GM18517 (cell line): ENCODE measurements around the gene SUV39H2.
"Not testable (repeated sequence)": the region's sequence is repeated elsewhere in the genome, so short reads cannot be mapped to it uniquely, and the experiment has no call there.

Source experiments
- ATAC-seq: cut with Tn5 transposase; IDR thresholded peaks from one replicate; pipeline ENCODE4 v1.9.1; 2021; ENCODE audit warnings: mild to moderate bottlenecking, moderate library complexity; ENCODE audit not compliant: unreplicated experiment

The SUV39H2 gene

DNA sequence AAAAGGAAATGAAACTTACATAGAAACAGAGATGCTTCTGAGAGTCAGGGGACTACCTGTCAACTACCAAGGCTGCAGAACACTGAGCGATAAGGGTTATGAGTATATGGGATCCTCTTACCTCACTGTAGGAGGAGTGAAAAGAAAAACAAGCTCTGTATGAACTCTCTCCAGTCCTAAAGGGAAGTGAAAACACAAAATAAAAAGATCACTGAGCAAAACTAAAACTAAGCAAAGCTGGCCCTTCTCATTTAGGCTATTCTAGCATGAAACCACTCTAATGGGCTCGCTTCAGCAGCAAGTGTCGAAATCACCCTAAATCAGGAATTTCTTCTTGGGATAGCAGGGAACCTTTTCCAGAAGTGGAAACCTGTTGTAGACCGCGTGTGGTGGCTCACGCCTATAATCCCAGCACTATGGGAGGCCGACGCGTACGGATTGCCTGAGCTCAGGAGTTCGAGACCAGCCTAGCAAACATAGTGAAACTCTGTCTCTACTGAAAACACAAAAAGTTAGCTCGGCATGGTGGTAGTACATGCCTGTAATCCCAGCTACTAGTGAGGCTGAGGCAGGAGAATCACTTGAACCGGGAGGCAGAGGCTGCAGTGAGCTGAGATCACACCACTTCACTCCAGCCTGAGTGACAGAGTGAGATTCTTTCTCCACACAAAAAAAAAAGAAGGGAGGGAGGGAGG is 48.2 kb downstream of the SUV39H2 start:
- ATAC-seq = peak; percentile 99

DNA sequence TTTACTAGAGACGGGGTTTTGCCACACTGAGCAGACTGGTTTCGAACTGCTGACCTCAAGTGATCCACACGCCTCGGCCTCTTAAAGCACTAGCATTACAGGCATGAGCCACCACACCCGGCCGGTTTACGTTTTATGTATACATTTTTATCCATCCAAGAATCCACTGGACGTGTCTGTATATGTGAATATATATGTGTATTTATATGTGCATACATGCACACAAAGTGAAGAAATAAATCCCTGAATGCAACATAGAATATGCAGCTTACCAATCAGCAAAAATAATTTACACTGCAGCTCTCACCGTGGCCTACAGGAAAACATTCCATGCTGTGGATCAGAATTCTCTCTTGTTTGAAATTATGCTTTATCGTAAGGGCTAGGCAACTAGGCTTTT is 51.9 kb downstream of the SUV39H2 start:
- ATAC-seq = no peak

DNA sequence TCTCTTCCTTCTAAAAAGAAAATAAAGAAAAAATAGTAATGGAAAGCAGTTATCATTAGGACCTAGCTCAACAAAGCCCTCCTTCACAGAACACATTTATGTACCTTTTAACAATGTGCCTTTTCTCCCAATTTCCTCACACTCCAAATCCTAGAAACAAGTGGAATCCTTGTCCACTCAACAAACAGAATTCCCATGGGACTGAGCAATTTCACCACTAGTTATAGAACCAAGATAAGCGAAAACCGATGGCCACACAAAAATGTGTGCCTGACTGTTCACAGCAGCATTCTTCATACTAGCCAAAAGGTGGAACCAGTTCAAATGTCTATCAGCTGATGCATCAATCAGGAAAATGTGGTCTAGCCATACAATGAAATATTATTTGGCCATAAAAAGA is 57.9 kb downstream of the SUV39H2 start:
- ATAC-seq = no peak

DNA sequence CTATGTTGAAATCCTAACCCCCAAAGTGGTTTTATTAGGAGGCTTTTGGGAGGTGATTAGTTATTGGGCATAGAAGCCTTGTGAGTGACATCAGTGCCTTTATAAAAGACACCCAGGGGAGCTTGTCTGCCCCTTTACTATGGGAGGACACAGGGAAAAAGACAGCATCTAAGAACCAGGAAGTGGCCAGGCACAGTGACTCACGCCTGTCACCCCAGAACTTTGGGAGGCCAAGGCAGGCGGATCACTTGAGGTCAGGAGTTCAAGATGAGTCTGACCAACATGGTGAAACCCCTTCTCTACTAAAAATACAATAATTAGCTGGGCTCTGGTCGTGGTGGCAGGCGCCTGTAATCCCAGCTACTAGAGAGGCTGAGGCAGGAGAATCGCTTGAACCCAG is 60.3 kb downstream of the SUV39H2 start:
- ATAC-seq = not testable (repeated sequence)

DNA sequence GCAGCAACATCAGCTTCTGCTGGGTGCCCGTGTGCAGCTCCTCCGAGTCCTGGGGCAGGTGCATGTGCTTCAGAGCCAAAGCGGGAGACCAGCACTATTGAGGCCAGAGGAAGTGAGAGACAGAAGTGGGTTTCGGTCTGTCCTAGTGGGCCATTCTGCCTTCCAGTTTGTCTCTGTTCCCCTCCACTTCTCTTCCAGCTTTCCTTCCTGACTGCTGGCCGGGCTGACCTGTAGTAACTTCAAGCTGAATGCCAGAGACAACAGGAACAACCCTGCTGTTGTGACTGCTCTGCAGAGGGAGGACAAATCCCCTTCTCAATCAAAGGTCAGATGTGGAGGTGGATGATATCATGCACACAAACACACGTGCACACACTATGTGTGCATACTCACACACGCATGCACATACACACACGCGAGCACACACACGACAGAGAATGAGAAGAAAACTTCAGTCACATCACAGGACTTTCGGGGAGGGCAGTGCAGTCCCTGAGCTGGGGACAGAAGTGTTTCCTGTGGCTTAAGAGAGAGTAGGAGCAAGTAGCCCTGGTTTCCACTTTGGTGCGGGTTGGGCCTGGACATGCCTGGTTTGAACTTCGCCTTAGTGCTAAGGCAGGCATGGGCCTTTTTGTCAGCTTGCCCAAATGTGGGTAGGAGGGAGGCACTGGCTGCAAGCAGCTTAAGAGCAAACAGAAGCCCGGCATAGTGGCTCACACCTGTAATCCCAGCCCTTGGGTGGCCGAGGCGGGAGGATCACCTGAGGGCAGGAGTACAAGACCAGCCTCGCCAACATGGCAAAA is 63.7 kb downstream of the SUV39H2 start:
- peak; percentile 78 for ATAC-seq

DNA sequence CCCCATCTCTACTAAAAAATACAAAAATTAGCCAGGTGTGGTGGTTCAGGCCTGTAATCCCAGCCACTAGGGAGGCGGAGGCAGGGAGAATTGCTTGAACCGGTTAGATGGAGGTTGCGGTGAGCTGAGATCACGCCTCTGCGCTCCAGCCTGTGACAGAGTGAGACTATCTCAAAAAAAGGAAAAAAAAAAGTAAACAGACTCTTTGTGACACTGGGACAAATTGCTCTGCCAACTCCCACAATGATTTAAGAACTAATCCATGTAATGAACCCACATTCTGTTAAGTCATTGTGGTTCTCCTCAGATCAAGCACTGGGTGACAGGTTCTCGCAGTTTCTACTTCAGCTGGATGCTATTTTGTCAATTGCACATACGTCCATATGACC is 64.3 kb downstream of the SUV39H2 start:
- ATAC-seq = not testable (repeated sequence)

DNA sequence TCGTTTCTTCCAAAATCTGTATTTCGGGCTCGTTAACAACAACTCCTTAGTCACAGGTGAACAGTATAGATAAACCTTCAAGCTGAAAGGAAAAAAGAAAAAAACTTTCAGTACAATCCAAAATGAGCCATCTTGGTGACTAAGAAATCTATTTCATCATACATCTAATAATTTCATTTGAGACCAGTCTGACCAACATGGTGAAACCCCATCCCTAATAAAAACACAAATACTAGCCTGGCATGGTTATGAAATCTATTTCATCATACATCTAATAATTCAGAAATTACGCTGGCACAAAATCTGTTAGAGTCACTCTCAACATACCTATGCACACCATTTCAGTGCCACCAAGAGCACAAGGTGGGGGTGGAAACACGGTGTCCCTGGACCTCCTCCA is 66.4 kb downstream of the SUV39H2 start:
- no peak for ATAC-seq

DNA sequence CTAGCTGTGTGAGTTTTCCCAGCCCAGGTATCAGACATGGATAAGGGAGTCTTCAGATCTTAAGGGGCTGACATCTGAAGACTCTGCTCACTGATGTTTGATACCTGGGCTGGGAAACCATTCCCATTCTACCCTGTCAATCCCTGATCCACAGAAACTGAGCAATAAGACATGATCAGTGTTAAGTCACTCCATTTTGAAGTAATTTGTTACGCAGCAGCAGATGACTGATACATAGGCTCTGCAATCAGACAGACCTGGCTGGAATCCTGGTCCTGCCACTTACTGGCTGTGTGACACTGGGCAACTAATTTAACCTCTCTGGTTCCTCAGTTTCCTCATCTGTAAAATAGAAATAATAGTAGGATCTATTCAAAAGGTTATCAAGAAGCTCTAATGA is 68.6 kb downstream of the SUV39H2 start:
- no peak for ATAC-seq

DNA sequence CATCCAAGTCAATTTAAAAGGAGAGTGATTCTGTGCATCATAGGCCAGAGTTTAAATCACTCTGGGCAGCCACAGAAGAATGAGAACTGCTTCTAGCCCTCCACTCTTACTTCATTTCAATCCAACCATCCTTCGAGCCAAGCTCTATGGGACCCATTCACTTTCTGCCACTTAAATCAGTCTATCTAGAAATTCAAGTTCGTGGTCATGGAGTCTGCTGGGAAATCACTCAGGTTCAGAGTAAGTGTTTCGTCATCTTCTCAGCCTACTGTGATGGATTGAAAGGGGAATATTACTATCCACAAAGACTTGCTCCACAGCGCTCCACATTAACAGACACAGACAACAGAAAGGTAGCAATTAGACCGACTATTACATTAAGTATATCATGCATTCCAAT is 70.6 kb downstream of the SUV39H2 start:
- ATAC-seq = no peak

DNA sequence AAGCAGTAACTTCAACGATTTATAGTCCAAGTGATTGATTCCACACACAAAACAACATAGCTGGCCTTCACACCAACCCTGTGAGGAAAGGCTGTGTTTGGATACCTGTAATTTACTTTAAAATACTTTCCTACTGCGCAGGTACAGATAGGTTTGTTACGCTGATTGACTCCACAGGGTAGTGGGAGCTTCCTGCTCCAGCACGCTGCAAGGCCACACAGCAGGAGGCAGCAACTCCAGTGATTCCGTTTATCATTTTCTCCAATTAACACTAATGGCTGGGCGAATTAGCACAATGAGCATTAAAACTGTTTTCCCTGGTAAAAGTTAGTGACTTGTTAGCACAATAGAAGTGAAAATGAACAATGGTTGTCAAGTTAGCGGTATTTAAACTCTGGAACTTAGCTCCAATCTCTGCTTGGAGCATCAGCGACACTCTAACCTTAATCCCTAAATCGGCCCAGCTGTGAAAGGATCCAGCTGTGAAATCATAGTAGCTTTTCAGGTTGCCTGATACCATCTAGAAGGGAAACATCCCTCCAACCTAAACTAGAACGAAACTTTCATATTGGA is 74.3 kb downstream of the SUV39H2 start:
- no peak for ATAC-seq

DNA sequence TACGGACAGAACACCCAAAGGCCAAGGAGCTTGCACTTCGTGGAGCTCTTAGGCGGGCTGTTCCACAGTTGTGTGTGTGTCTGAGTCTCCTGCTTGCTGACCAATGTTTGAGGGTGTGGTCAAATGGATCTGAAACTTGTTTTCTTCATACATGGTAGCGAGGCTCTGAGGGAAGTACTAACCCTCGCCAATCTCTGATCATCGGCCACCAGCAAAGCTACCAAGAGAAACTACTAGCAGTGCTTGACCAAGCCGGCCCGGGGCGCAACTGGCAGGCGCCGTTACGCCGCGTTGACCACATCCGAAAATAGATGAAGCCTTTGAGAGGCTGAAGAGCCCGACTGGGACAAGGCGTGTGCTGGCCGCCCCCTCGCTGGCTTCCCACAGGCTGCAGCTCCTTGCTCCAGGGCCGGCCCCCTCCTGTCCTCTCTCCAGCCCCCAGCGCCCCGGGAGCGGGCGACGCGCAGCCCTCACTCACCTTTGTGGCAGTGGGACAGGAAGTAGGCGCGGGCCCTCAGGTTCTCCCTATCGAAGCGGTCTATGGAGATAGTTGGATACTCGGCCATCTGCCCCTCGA is 74.8 kb downstream of the SUV39H2 start:
- ATAC-seq = peak; percentile 41
